ENCODE measurements around the gene FMO2.

DNA sequence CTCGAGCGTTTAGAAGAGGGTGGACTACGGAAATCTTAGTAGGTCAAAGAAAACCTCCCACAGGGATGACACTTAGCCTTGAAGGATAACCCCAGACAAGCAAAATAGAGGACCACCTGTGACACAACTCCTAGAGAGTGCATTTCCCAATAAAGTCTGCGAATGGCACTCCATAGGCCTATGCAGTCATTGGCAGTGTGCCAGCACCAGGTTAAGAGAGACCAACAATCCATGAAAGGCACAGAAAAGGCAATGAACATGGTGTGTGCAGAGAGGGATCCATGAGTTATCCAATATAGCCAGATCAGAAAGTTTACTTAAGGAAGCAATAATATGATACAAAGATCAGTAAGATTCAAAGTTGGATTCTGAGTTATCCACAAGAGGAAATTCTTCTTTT, 45.2 kb upstream of the FMO2 start:
- no peak for TF ChIP-seq CTCF (IDR thresholded peaks at IDR 0.05 in 8 of 11, conservative IDR thresholded peaks at IDR 0.05 in 3 of 11)
- TF ChIP-seq POLR2A (IDR thresholded peaks at IDR 0.05), result no peak
- no peak for TF ChIP-seq POLR2AphosphoS5 (IDR thresholded peaks at IDR 0.05)

All from spleen (tissue), 7 donors.